ENCODE data around the gene LRRK1. TPM values are rescaled to one million over a fixed set of nuclear protein-coding genes. Genes with fewer than 3 reads are reported as not detected.
A peak's percentile ranks its signal among the peaks of the same experiment; 100 is the strongest.

LRRK1 gene
- total RNA-seq, 2 experiments from 2014 or later, result 0.40 to 0.45 TPM

- ChIA-PET POLR2A (no interaction called here), CTCF (interaction anchor here (0.6 to 1.5 kb wide), 5 partner anchors 13 to 174 kb away, joined by 3 to 4 read pairs (median 3); no protein-coding TSS in a partner anchor)
- peaks cover 4% of the 10 kb centered on the region for H3K27me3 Mint-ChIP-seq
- H3K36me3 Mint-ChIP-seq (ENCODE audit: low read depth), result no peaks in the 10 kb centered on the region
- no peak overlapping the region for H3K4me3 Mint-ChIP-seq
- no peak for DNase-seq
- H3K9me3 Mint-ChIP-seq, result no peaks in the 10 kb centered on the region
- H3K4me1 Mint-ChIP-seq, result no peaks in the 10 kb centered on the region
- no peak overlapping the region for H3K27ac Mint-ChIP-seq
Observed at GRCh38 chr15:101083336-101084045, 164.3 kb downstream of the LRRK1 start.

GRCh38 chr15:101084801-101085200, 165.6 kb downstream of the LRRK1 start:
- no peak overlapping the region for H3K27ac Mint-ChIP-seq
- ChIA-PET CTCF (interaction anchor here (1.2 to 2.5 kb wide), 4 partner anchors 15 to 173 kb away, joined by 3 to 8 read pairs (median 4); no protein-coding TSS in a partner anchor), POLR2A (no interaction called here)
- H3K27me3 Mint-ChIP-seq, result peaks cover 4% of the 10 kb centered on the region
- H3K4me1 Mint-ChIP-seq, result peaks cover 4% of the 10 kb centered on the region
- no peaks in the 10 kb centered on the region for H3K36me3 Mint-ChIP-seq (ENCODE audit: low read depth)
- H3K4me3 Mint-ChIP-seq, result no peak overlapping the region
- DNase-seq, result no peak
- no peaks in the 10 kb centered on the region for H3K9me3 Mint-ChIP-seq

GRCh38 chr15:101085311-101085700, 166.1 kb downstream of the LRRK1 start:
- H3K36me3 Mint-ChIP-seq (ENCODE audit: low read depth), result no peaks in the 10 kb centered on the region
- ChIA-PET POLR2A (no interaction called here), CTCF (interaction anchor here (1.1 to 2.5 kb wide), 5 partner anchors 12 to 177 kb away, joined by 3 to 8 read pairs (median 3); no protein-coding TSS in a partner anchor)
- no peak overlapping the region for H3K4me3 Mint-ChIP-seq
- H3K4me1 Mint-ChIP-seq, result peaks cover 4% of the 10 kb centered on the region
- no peak overlapping the region for H3K27ac Mint-ChIP-seq
- no peaks in the 10 kb centered on the region for H3K9me3 Mint-ChIP-seq
- peaks cover 4% of the 10 kb centered on the region for H3K27me3 Mint-ChIP-seq
- DNase-seq, result no peak

GRCh38 chr15:101086394-101087171, 167.4 kb downstream of the LRRK1 start:
- no peak for DNase-seq
- peaks cover 7% of the 10 kb centered on the region for H3K4me1 Mint-ChIP-seq
- ChIA-PET POLR2A (no interaction called here), CTCF (interaction anchor here (1.1 to 5.3 kb wide), 6 partner anchors 11 to 177 kb away, joined by 3 to 43 read pairs (median 4); no protein-coding TSS in a partner anchor)
- H3K9me3 Mint-ChIP-seq, result no peaks in the 10 kb centered on the region
- H3K36me3 Mint-ChIP-seq (ENCODE audit: low read depth), result no peaks in the 10 kb centered on the region
- no peak overlapping the region for H3K27ac Mint-ChIP-seq
- no peak overlapping the region for H3K4me3 Mint-ChIP-seq
- peaks cover 4% of the 10 kb centered on the region for H3K27me3 Mint-ChIP-seq

- H3K9me3 Mint-ChIP-seq, result no peaks in the 10 kb centered on the region
- no peak overlapping the region for H3K27ac Mint-ChIP-seq
- H3K36me3 Mint-ChIP-seq (ENCODE audit: low read depth), result no peaks in the 10 kb centered on the region
- ChIA-PET CTCF (interaction anchor here (2.0 to 5.3 kb wide), 2 partner anchors 169 to 176 kb away, joined by 5 to 43 read pairs; no protein-coding TSS in a partner anchor), POLR2A (no interaction called here)
- DNase-seq, result no peak
- H3K4me1 Mint-ChIP-seq, result peaks cover 7% of the 10 kb centered on the region
- no peak overlapping the region for H3K4me3 Mint-ChIP-seq
- peaks cover 4% of the 10 kb centered on the region for H3K27me3 Mint-ChIP-seq
Observed at GRCh38 chr15:101087172-101087769, 168.1 kb downstream of the LRRK1 start.

GRCh38 chr15:101088271-101088670, 169.1 kb downstream of the LRRK1 start:
- CTCF ChIA-PET, result interaction anchor here (0.6 to 5.3 kb wide), 8 partner anchors 8 to 175 kb away, joined by 3 to 43 read pairs (median 4); no protein-coding TSS in a partner anchor
- Mint-ChIP-seq H3K9me3 (no peaks in the 10 kb centered on the region), H3K27me3 (peaks cover 4% of the 10 kb centered on the region), H3K4me3 (no peak overlapping the region), H3K27ac (no peak overlapping the region), H3K36me3 (ENCODE audit: low read depth) (no peaks in the 10 kb centered on the region), H3K4me1 (peaks cover 7% of the 10 kb centered on the region)
- no peak for DNase-seq
- POLR2A ChIA-PET, result no interaction called here

GRCh38 chr15:101088788-101089578, 169.8 kb downstream of the LRRK1 start:
- Mint-ChIP-seq H3K27me3 (peaks cover under 1% of the 10 kb centered on the region), H3K36me3 (ENCODE audit: low read depth) (no peaks in the 10 kb centered on the region), H3K27ac (no peak overlapping the region), H3K4me1 (peaks cover 8% of the 10 kb centered on the region), H3K9me3 (no peaks in the 10 kb centered on the region), H3K4me3 (no peak overlapping the region)
- ChIA-PET CTCF (interaction anchor here (0.6 to 5.3 kb wide), 15 partner anchors 9 to 183 kb away, joined by 3 to 43 read pairs (median 4); partner anchors contain the start of gene CHSY1), POLR2A (no interaction called here)
- peak; percentile 76 for DNase-seq

GRCh38 chr15:101089579-101090427, 170.6 kb downstream of the LRRK1 start:
- Mint-ChIP-seq H3K4me1 (peaks cover 9% of the 10 kb centered on the region), H3K9me3 (no peaks in the 10 kb centered on the region), H3K27ac (peak overlapping the region; percentile 41), H3K27me3 (peaks cover 7% of the 10 kb centered on the region), H3K4me3 (no peak overlapping the region), H3K36me3 (ENCODE audit: low read depth) (no peaks in the 10 kb centered on the region)
- DNase-seq, result no peak
- POLR2A ChIA-PET, result no interaction called here
- CTCF ChIA-PET, result interaction anchor here (0.6 to 5.3 kb wide), 14 partner anchors 16 to 183 kb away, joined by 3 to 43 read pairs (median 4); partner anchors contain the start of gene CHSY1

- H3K27me3 Mint-ChIP-seq, result peaks cover 7% of the 10 kb centered on the region
- ChIA-PET POLR2A (no interaction called here), CTCF (interaction anchor here (0.8 to 5.3 kb wide), 12 partner anchors 16 to 182 kb away, joined by 3 to 43 read pairs (median 4); partner anchors contain the start of gene CHSY1)
- no peaks in the 10 kb centered on the region for H3K9me3 Mint-ChIP-seq
- no peak overlapping the region for H3K4me3 Mint-ChIP-seq
- DNase-seq, result no peak
- no peaks in the 10 kb centered on the region for H3K36me3 Mint-ChIP-seq (ENCODE audit: low read depth)
- peaks cover 9% of the 10 kb centered on the region for H3K4me1 Mint-ChIP-seq
- peak overlapping the region; percentile 41 for H3K27ac Mint-ChIP-seq
Observed at GRCh38 chr15:101090428-101090790, 171.3 kb downstream of the LRRK1 start.

GRCh38 chr15:101091080-101092017, 172.2 kb downstream of the LRRK1 start:
- CTCF ChIA-PET, result interaction anchor here (0.6 to 5.3 kb wide), 9 partner anchors 9 to 165 kb away, joined by 3 to 43 read pairs (median 4); no protein-coding TSS in a partner anchor
- H3K36me3 Mint-ChIP-seq (ENCODE audit: low read depth), result no peaks in the 10 kb centered on the region
- POLR2A ChIA-PET, result no interaction called here
- H3K27ac Mint-ChIP-seq, result no peak overlapping the region
- H3K27me3 Mint-ChIP-seq, result peaks cover 8% of the 10 kb centered on the region
- H3K9me3 Mint-ChIP-seq, result no peaks in the 10 kb centered on the region
- H3K4me1 Mint-ChIP-seq, result peaks cover 9% of the 10 kb centered on the region
- H3K4me3 Mint-ChIP-seq, result no peak overlapping the region
- DNase-seq, result no peak
